ENCODE measurements around the gene IRF9.

IRF9 gene

GRCh38 chr14:24172871-24173281 is 11.8 kb downstream of the IRF9 start:
- no peak for DNase-seq (ENCODE audit: extremely low read depth, low read depth)
- no peak for TF ChIP-seq CTCF (IDR thresholded peaks at IDR 0.05; ENCODE audit: low read depth, low read length)

- DNase-seq (ENCODE audit: extremely low read depth, low read depth): no peak
- TF ChIP-seq CTCF (IDR thresholded peaks at IDR 0.05; ENCODE audit: low read depth, low read length): no peak
Measured at GRCh38 chr14:24176599-24176998, 15.5 kb downstream of the IRF9 start.

GRCh38 chr14:24177041-24177825 is 16.2 kb downstream of the IRF9 start:
- DNase-seq (ENCODE audit: extremely low read depth, low read depth): no peak
- no peak for TF ChIP-seq CTCF (IDR thresholded peaks at IDR 0.05; ENCODE audit: low read depth, low read length)

GRCh38 chr14:24177891-24178290 is 16.8 kb downstream of the IRF9 start:
- no peak for TF ChIP-seq CTCF (IDR thresholded peaks at IDR 0.05; ENCODE audit: low read depth, low read length)
- no peak for DNase-seq (ENCODE audit: extremely low read depth, low read depth)

GRCh38 chr14:24178399-24179178 is 17.5 kb downstream of the IRF9 start:
- no peak for DNase-seq (ENCODE audit: extremely low read depth, low read depth)
- TF ChIP-seq CTCF (IDR thresholded peaks at IDR 0.05; ENCODE audit: low read depth, low read length): no peak

- TF ChIP-seq CTCF (IDR thresholded peaks at IDR 0.05; ENCODE audit: low read depth, low read length): no peak
- DNase-seq (ENCODE audit: extremely low read depth, low read depth): no peak
Measured at GRCh38 chr14:24179294-24179960, 18.4 kb downstream of the IRF9 start.

Measured in AG09319 (cell line).